Measurements from ENCODE around the gene DDX52.
"Not testable (repeated sequence)": the region's sequence is repeated elsewhere in the genome, so short reads cannot be mapped to it uniquely, and the experiment has no call there.

GRCh38 chr17:37616430-37616829 is 26.8 kb downstream of the DDX52 start:
- not testable (repeated sequence) for TF ChIP-seq EP300, CTCF, POLR2A (IDR thresholded peaks at IDR 0.05)

All from tibial nerve (tissue), 4 donors.